Lower leg skin (tissue), 4 donors: ENCODE measurements around the gene CXXC1. TPM values are rescaled to one million over a fixed set of nuclear protein-coding genes. Genes with fewer than 3 reads are reported as not detected.
"Not testable (repeated sequence)": the region's sequence is repeated elsewhere in the genome, so short reads cannot be mapped to it uniquely, and the experiment has no call there.

Experiments
- DNase-seq, 2 donors: peaks; one replicate each; pipeline ENCODE4 v3.0.0-alpha.2; 2019; ENCODE audit warnings: low spot score in 2 of 2
- H3K4me3 ChIP-seq: fragments of 200-600 bp; sonication (generic); 2 replicates; pipeline ENCODE4 v1.5.1; 2017; ENCODE audit warnings: mild to moderate bottlenecking, low read depth; ENCODE audit not compliant: poor library complexity, severe bottlenecking
- POLR2A ChIP-seq, 2 donors: fragments of 450-650 bp; IDR thresholded peaks; one replicate each; pipeline ENCODE4 v1.6.1; 2016 to 2017; ENCODE audit warnings: antibody characterized with exemption in 2 of 2, mild to moderate bottlenecking in 1 of 2, moderate library complexity in 1 of 2
- WGBS, 2 donors: methylation state at CpG; one replicate each; pipeline ENCODE4 v1.1.5; 2018; 5-methylcytosine and 5-hydroxymethylcytosine counted together
- intact Hi-C: fragments of 100-400 bp; cut with DNase I; formaldehyde crosslinking; loops from one replicate; pipeline ENCODE4 v1.15.0; 2023; ENCODE audit warnings: low total_unique reads
- total RNA-seq, 4 donors: library from RNA; depleted of rRNA; stranded (reverse); fragments of >200 nt; gene quantifications; one replicate each; pipeline ENCODE4 v1.1.0, GENCODE V29; 2016
- TF ChIP-seq, protein P1 (sequence below), 3 donors: fragments of 450-650 bp; IDR thresholded peaks; one replicate each; pipeline ENCODE4 v1.5.1; 2016; ENCODE audit warnings: antibody characterized with exemption in 3 of 3, mild to moderate bottlenecking in 3 of 3, moderate library complexity in 2 of 3

Gene CXXC1
- total RNA-seq, 4 donors from 2014 or later, result 67.3 to 173 (median 106) TPM

DNA sequence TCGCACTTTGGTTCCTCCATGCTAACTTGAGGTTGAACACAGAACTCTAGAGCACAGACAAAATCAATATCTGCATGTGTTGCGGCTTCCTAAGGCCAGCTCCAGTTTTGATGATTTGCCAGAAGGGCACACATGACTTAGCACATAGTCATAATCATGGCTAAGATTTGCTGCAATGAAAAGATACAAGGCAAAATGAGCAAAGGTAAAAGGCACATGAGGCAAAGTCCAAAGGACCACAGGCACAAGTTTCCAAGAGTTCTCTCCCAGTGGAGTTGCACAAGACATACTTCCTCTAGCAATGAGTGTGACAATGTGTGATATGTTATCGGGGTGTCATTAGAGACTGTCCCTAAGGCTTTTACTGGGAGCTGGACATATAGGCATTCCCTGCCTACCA lies 24.2 kb upstream of the CXXC1 start:
- H3K4me3 ChIP-seq, result no peak overlapping the region
- intact Hi-C loops, result no loop called here
- WGBS, 2 donors, result 87 to 92% methylated on average over 3 of the region's 3 CpGs
- no peak for TF ChIP-seq POLR2A (IDR thresholded peaks at IDR 0.05)
- TF ChIP-seq, protein P1, sequence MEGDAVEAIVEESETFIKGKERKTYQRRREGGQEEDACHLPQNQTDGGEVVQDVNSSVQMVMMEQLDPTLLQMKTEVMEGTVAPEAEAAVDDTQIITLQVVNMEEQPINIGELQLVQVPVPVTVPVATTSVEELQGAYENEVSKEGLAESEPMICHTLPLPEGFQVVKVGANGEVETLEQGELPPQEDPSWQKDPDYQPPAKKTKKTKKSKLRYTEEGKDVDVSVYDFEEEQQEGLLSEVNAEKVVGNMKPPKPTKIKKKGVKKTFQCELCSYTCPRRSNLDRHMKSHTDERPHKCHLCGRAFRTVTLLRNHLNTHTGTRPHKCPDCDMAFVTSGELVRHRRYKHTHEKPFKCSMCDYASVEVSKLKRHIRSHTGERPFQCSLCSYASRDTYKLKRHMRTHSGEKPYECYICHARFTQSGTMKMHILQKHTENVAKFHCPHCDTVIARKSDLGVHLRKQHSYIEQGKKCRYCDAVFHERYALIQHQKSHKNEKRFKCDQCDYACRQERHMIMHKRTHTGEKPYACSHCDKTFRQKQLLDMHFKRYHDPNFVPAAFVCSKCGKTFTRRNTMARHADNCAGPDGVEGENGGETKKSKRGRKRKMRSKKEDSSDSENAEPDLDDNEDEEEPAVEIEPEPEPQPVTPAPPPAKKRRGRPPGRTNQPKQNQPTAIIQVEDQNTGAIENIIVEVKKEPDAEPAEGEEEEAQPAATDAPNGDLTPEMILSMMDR (IDR thresholded peaks at IDR 0.05), result no peak
- no peak for DNase-seq

DNA sequence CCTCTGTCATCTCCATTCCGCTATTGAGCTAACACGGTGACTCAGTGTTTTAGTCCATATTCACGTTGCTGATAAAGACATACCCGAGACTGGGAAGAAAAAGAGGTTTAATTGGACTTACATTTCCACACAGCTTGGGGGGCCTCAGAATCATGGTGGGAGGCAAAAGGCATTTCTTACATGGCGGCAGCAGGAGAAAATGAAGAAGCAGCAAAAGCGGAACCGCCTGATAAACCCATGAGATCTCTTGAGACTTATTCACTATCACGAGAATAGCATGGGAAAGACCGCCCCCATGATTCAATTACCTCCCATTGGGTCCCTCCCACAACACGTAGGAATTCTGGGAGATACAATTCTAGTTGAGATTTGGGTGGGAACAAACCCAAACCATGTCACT lies 22.6 kb upstream of the CXXC1 start:
- 84 to 85% methylated on average over 10 of the region's 10 CpGs for WGBS, 2 donors
- intact Hi-C loops, result no loop called here
- no peak for TF ChIP-seq POLR2A (IDR thresholded peaks at IDR 0.05)
- TF ChIP-seq, protein P1 (IDR thresholded peaks at IDR 0.05), result no peak

DNA sequence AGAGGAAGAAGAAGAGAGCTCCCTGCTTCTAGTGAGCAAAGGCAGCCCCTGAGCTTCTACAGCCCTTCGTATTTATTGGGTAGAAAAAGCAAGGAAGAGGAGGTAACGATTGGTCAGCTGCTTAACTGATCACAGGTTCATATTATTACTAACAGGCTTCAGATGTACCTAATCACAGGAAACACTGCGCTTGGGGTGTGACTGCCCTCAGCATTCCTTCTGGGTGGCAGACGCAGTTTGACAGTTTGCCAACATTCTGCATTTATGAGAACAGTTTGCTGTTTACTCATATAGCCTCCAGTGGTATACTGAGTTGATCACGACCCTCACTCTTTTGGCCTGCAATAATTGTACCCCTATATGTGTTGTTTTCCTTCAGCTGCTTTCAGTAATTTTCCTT lies 21.4 kb upstream of the CXXC1 start:
- intact Hi-C loops, DNase-seq, H3K4me3 ChIP-seq: not testable (repeated sequence)
- 53 to 61% methylated on average over 5 of the region's 5 CpGs for WGBS, 2 donors

More for the DNA sequence above, 22.6 kb upstream of the CXXC1 start:
- no peak overlapping the region for H3K4me3 ChIP-seq
- DNase-seq, result no peak

DNA sequence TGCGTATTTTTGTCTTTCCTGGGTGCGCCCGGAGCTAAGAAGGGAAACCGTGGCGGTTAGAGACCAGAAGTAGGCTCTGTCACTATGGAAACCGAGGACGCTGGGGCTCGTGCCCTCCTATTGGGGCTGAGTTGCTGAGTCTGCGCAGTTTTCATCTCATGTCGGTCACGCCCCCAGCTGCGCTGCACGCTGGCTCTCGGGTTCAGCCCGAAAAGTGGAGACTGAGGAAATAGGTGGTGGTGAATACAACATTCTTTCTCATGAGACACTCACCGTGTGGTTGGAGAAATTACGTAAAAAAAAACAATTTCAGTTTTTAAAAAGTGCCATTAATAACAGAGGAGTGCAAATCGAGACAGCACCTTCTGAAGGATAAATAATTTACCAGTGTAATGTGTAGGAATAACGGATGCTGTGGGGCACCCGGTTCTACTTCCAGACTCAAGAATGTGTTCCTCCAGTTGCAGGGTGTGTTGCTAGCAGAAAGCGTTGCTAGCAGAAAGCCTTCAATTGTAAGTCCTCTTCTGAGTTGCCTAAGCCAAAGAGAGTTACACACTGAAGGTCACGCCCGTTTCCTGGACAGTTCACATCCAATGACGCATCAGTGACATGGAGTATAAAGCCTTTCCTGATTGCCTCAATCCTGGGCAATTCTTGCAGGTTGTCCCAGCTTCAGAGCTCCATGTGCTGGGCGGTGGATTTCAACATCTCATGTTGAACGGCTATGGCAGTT lies 20.4 kb upstream of the CXXC1 start:
- peak; percentile 88 to 95 for DNase-seq
- intact Hi-C loops, result no loop called here
- H3K4me3 ChIP-seq, result no peak overlapping the region
- TF ChIP-seq, protein P1 (IDR thresholded peaks at IDR 0.05), result no peak
- no peak for TF ChIP-seq POLR2A (IDR thresholded peaks at IDR 0.05)
- WGBS, 2 donors, result 4 to 7% methylated on average over 26 of the region's 26 CpGs

DNA sequence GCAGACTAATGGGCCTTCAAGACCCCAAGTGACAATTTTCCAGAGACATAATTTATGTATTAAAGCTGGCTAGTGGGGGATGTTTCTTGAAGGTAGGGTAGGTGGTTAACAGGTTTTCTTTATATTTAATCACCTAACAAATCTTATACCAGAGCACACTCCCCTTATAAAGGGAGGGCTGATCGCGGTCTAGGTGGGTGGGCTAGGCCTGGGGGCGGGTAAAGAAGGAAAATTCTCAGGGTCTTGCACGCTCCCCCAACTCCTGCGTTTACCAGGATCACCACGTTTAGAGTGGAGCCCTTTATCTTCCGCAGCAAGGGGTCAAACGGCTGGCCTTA lies 19.9 kb upstream of the CXXC1 start:
- WGBS, 2 donors, result 1 to 3% methylated on average over 8 of the region's 8 CpGs
- no peak for DNase-seq
- intact Hi-C loops, result no loop called here
- no peak overlapping the region for H3K4me3 ChIP-seq
- TF ChIP-seq, protein P1 (IDR thresholded peaks at IDR 0.05), result no peak
- no peak for TF ChIP-seq POLR2A (IDR thresholded peaks at IDR 0.05)

DNA sequence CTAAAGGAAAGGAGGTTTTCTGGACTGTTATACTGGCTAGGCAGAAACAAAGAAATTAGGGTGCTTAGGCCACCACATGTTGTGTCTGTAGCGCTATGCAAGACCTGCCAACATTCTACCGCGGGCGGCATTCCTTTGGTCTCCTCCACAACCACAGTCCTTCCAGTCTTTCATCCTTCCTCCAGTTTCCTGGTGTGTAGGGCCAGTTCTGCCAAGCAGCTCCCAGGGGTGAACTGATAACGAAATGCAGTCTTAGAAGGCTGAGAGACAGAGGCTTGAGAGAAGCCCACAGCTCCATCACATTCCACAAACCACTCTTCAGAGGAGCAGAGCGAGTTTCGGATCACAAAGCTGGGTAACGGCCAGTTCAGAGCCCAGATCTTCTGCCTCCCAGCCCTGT lies 19.5 kb upstream of the CXXC1 start:
- no peak overlapping the region for H3K4me3 ChIP-seq
- DNase-seq, result no peak
- intact Hi-C loops, result no loop called here
- WGBS, 2 donors, result 70 to 75% methylated on average over 8 of the region's 8 CpGs
- no peak for TF ChIP-seq POLR2A (IDR thresholded peaks at IDR 0.05)
- TF ChIP-seq, protein P1 (IDR thresholded peaks at IDR 0.05), result no peak
